ENCODE results near the gene RGS12. TPM values are rescaled to one million over a fixed set of nuclear protein-coding genes. Genes with fewer than 3 reads are reported as not detected.

The RGS12 gene
- polyA plus RNA-seq, 3 donors: 0.75 to 15.3 (median 2.7) TPM

- H3K9ac ChIP-seq (ENCODE audit: insufficient read depth, low read length, poor library complexity, severe bottlenecking): no peak overlapping the region
- 100% methylated on average over 5 of the region's 9 CpGs for WGBS (ENCODE audit: insufficient coverage)
- H3K36me3 ChIP-seq (replicated peaks in 1 of 2; ENCODE audit: control insufficient read depth in 1 of 2, insufficient read depth in 2 of 2, low read length in 2 of 2): no peaks in the 10 kb centered on the region
- no peak overlapping the region for H3K4me2 ChIP-seq (replicated peaks; ENCODE audit: extremely low read depth, low read length, poor library complexity, severe bottlenecking)
- H3K27ac ChIP-seq (ENCODE audit: low read depth in 1 of 2, low read length in 2 of 2): no peak overlapping the region
- H3K4me3 ChIP-seq (replicated peaks in 1 of 3; ENCODE audit: low read depth in 2 of 3, low read length in 3 of 3): no peak overlapping the region
- Mint-ChIP-seq H3K4me1 (no peaks in the 10 kb centered on the region), H3K36me3 (peaks cover 0 to 9% of the 10 kb centered on the region in 2 donors), H3K27me3 (ENCODE audit: low read depth in 3 of 3) (peaks cover 0 to 5% (median 1%) of the 10 kb centered on the region in 3 donors), H3K27ac (peak overlapping the region in 3 of 7 donors; percentile 7 to 75 (median 30)), H3K4me3 (no peak overlapping the region), H3K9me3 (no peaks in the 10 kb centered on the region)
- DNase-seq: no peak
- intact Hi-C loops (cut with micrococcal nuclease): no loop called here
- no peaks in the 10 kb centered on the region for H3K9me3 ChIP-seq (replicated peaks in 1 of 2; ENCODE audit: control insufficient read depth in 1 of 2, insufficient read depth in 1 of 2, low read length in 2 of 2)
- H2AFZ ChIP-seq (ENCODE audit: insufficient read depth, low read depth, low read length, poor library complexity, severe bottlenecking): no peak overlapping the region
- H3K4me1 ChIP-seq (ENCODE audit: control insufficient read depth in 1 of 2, insufficient read depth in 2 of 2, low read length in 2 of 2): no peaks in the 10 kb centered on the region
- H3K27me3 ChIP-seq (ENCODE audit: control insufficient read depth in 2 of 2, insufficient read depth in 2 of 2, low read length in 2 of 2): no peaks in the 10 kb centered on the region
- no peaks in the 10 kb centered on the region for H4K20me1 ChIP-seq (ENCODE audit: insufficient read depth, low read length)
- TF ChIP-seq CTCF (IDR thresholded peaks at IDR 0.05): no peak
- H3K79me2 ChIP-seq (ENCODE audit: insufficient read depth, low read length): no peaks in the 10 kb centered on the region
Measured at GRCh38 chr4:3257103-3257555, 35.7 kb upstream of the RGS12 start.

GRCh38 chr4:3257556-3258482 lies 35.0 kb upstream of the RGS12 start:
- H3K36me3 Mint-ChIP-seq: peaks cover 0 to 9% of the 10 kb centered on the region in 2 donors
- peaks cover 0 to 5% (median 1%) of the 10 kb centered on the region in 3 donors for H3K27me3 Mint-ChIP-seq (ENCODE audit: low read depth in 3 of 3)
- Histone ChIP-seq H3K9me3 (replicated peaks in 1 of 2; ENCODE audit: control insufficient read depth in 1 of 2, insufficient read depth in 1 of 2, low read length in 2 of 2) (no peaks in the 10 kb centered on the region), H3K27ac (ENCODE audit: low read depth in 1 of 2, low read length in 2 of 2) (no peak overlapping the region), H3K27me3 (ENCODE audit: control insufficient read depth in 2 of 2, insufficient read depth in 2 of 2, low read length in 2 of 2) (no peaks in the 10 kb centered on the region), H3K9ac (ENCODE audit: insufficient read depth, low read length, poor library complexity, severe bottlenecking) (no peak overlapping the region), H3K4me3 (replicated peaks in 1 of 3; ENCODE audit: low read depth in 2 of 3, low read length in 3 of 3) (no peak overlapping the region), H4K20me1 (ENCODE audit: insufficient read depth, low read length) (no peaks in the 10 kb centered on the region), H3K36me3 (replicated peaks in 1 of 2; ENCODE audit: control insufficient read depth in 1 of 2, insufficient read depth in 2 of 2, low read length in 2 of 2) (no peaks in the 10 kb centered on the region), H3K4me1 (ENCODE audit: control insufficient read depth in 1 of 2, insufficient read depth in 2 of 2, low read length in 2 of 2) (no peaks in the 10 kb centered on the region), H2AFZ (ENCODE audit: insufficient read depth, low read depth, low read length, poor library complexity, severe bottlenecking) (no peak overlapping the region), H3K79me2 (ENCODE audit: insufficient read depth, low read length) (no peaks in the 10 kb centered on the region), H3K4me2 (replicated peaks; ENCODE audit: extremely low read depth, low read length, poor library complexity, severe bottlenecking) (no peak overlapping the region)
- H3K4me1 Mint-ChIP-seq: no peaks in the 10 kb centered on the region
- H3K27ac Mint-ChIP-seq: peak overlapping the region in 3 of 7 donors; percentile 7 to 75 (median 13)
- no peak overlapping the region for H3K4me3 Mint-ChIP-seq
- intact Hi-C loops (cut with micrococcal nuclease): no loop called here
- no peak for DNase-seq
- no peaks in the 10 kb centered on the region for H3K9me3 Mint-ChIP-seq
- WGBS (ENCODE audit: insufficient coverage): 86% methylated on average over 23 of the region's 29 CpGs
- no peak for TF ChIP-seq CTCF (IDR thresholded peaks at IDR 0.05)
